ENCODE measurements around the gene EMCN.

GRCh38 chr4:100430451-100430850 is 87.4 kb downstream of the EMCN start:
- TF ChIP-seq CTCF (IDR thresholded peaks at IDR 0.05) (no peak), POLR2A (IDR thresholded peaks at IDR 0.05) (no peak)

Measured in uterus (tissue), 2 donors.